ENCODE measurements around the gene ZNF365. TPM values are rescaled to one million over a fixed set of nuclear protein-coding genes. Genes with fewer than 3 reads are reported as not detected.

The ZNF365 gene
- polyA plus RNA-seq, 1 experiment, result 3.7 TPM

GRCh38 chr10:62442006-62442405 lies 67.8 kb downstream of the ZNF365 start:
- H3K36me3 ChIP-seq (ENCODE audit: control insufficient read depth, insufficient read depth, low read length), result no peaks in the 10 kb centered on the region
- ChIA-PET CTCF (interaction anchor here (0.6 to 1.5 kb wide), 2 partner anchors 13 to 375 kb away, joined by 3 to 4 read pairs; no protein-coding TSS in a partner anchor), POLR2A (no interaction called here)
- DNase-seq (ENCODE audit: low read depth), result no peak
- no peak overlapping the region for H3K4me3 ChIP-seq (ENCODE audit: low read depth, low read length)
- no peak for TF ChIP-seq CTCF (IDR thresholded peaks at IDR 0.05; ENCODE audit: insufficient read depth, low read depth, low read length)
- H3K27me3 ChIP-seq (ENCODE audit: control insufficient read depth, insufficient read depth, low read length), result no peaks in the 10 kb centered on the region

GRCh38 chr10:62442894-62443669 lies 68.9 kb downstream of the ZNF365 start:
- Histone ChIP-seq H3K36me3 (ENCODE audit: control insufficient read depth, insufficient read depth, low read length) (no peaks in the 10 kb centered on the region), H3K27me3 (ENCODE audit: control insufficient read depth, insufficient read depth, low read length) (no peaks in the 10 kb centered on the region), H3K4me3 (ENCODE audit: low read depth, low read length) (no peak overlapping the region)
- ChIA-PET POLR2A (no interaction called here), CTCF (interaction anchor here (1.5 kb wide), 1 partner anchor 374 kb away, joined by 4 read pairs; no protein-coding TSS in a partner anchor)
- no peak for TF ChIP-seq CTCF (IDR thresholded peaks at IDR 0.05; ENCODE audit: insufficient read depth, low read depth, low read length)
- DNase-seq (ENCODE audit: low read depth), result no peak

GRCh38 chr10:62443866-62444265 lies 69.7 kb downstream of the ZNF365 start:
- Histone ChIP-seq H3K36me3 (ENCODE audit: control insufficient read depth, insufficient read depth, low read length) (no peaks in the 10 kb centered on the region), H3K27me3 (ENCODE audit: control insufficient read depth, insufficient read depth, low read length) (no peaks in the 10 kb centered on the region), H3K4me3 (ENCODE audit: low read depth, low read length) (no peak overlapping the region)
- no peak for TF ChIP-seq CTCF (IDR thresholded peaks at IDR 0.05; ENCODE audit: insufficient read depth, low read depth, low read length)
- no peak for DNase-seq (ENCODE audit: low read depth)
- ChIA-PET CTCF (no interaction called here), POLR2A (no interaction called here)

GRCh38 chr10:62446627-62447026 lies 72.5 kb downstream of the ZNF365 start:
- Histone ChIP-seq H3K27me3 (ENCODE audit: control insufficient read depth, insufficient read depth, low read length) (no peaks in the 10 kb centered on the region), H3K4me3 (ENCODE audit: low read depth, low read length) (no peak overlapping the region), H3K36me3 (ENCODE audit: control insufficient read depth, insufficient read depth, low read length) (no peaks in the 10 kb centered on the region)
- TF ChIP-seq CTCF (IDR thresholded peaks at IDR 0.05; ENCODE audit: insufficient read depth, low read depth, low read length), result no peak
- CTCF ChIA-PET, result interaction anchor here (5.8 kb wide), 1 partner anchor 9 kb away, joined by 35 read pairs; no protein-coding TSS in a partner anchor
- POLR2A ChIA-PET, result no interaction called here
- no peak for DNase-seq (ENCODE audit: low read depth)

GRCh38 chr10:62450912-62451610 lies 76.9 kb downstream of the ZNF365 start:
- Histone ChIP-seq H3K27me3 (ENCODE audit: control insufficient read depth, insufficient read depth, low read length) (no peaks in the 10 kb centered on the region), H3K4me3 (ENCODE audit: low read depth, low read length) (no peak overlapping the region), H3K36me3 (ENCODE audit: control insufficient read depth, insufficient read depth, low read length) (no peaks in the 10 kb centered on the region)
- DNase-seq (ENCODE audit: low read depth), result no peak
- TF ChIP-seq CTCF (IDR thresholded peaks at IDR 0.05; ENCODE audit: insufficient read depth, low read depth, low read length), result no peak
- ChIA-PET CTCF (interaction anchor here (0.9 to 5.8 kb wide), 4 partner anchors 12 to 366 kb away, joined by 3 to 35 read pairs (median 4); no protein-coding TSS in a partner anchor), POLR2A (no interaction called here)

All from BJ (cell line).